Measurements from ENCODE around the gene CDK2. TPM values are rescaled to one million over a fixed set of nuclear protein-coding genes. Genes with fewer than 3 reads are reported as not detected.

The CDK2 gene
- total RNA-seq, 1 donor from 2014 or later, result 82.8 TPM

- TF ChIP-seq, protein P1, sequence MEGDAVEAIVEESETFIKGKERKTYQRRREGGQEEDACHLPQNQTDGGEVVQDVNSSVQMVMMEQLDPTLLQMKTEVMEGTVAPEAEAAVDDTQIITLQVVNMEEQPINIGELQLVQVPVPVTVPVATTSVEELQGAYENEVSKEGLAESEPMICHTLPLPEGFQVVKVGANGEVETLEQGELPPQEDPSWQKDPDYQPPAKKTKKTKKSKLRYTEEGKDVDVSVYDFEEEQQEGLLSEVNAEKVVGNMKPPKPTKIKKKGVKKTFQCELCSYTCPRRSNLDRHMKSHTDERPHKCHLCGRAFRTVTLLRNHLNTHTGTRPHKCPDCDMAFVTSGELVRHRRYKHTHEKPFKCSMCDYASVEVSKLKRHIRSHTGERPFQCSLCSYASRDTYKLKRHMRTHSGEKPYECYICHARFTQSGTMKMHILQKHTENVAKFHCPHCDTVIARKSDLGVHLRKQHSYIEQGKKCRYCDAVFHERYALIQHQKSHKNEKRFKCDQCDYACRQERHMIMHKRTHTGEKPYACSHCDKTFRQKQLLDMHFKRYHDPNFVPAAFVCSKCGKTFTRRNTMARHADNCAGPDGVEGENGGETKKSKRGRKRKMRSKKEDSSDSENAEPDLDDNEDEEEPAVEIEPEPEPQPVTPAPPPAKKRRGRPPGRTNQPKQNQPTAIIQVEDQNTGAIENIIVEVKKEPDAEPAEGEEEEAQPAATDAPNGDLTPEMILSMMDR (conservative IDR thresholded peaks at IDR 0.05), result no peak
- Mint-ChIP-seq H3K4me3 (no peak overlapping the region), H3K9me3 (no peaks in the 10 kb centered on the region), H3K36me3 (peaks cover 16% of the 10 kb centered on the region), H3K4me1 (ENCODE audit: unreplicated experiment) (peaks cover 20% of the 10 kb centered on the region), H3K27ac (no peak overlapping the region), H3K27me3 (no peaks in the 10 kb centered on the region)
- DNase-seq (ENCODE audit: extremely low spot score, unreplicated experiment), result no peak
Measured at GRCh38 chr12:55972456-55972855, 5.8 kb downstream of the CDK2 start.

DNA sequence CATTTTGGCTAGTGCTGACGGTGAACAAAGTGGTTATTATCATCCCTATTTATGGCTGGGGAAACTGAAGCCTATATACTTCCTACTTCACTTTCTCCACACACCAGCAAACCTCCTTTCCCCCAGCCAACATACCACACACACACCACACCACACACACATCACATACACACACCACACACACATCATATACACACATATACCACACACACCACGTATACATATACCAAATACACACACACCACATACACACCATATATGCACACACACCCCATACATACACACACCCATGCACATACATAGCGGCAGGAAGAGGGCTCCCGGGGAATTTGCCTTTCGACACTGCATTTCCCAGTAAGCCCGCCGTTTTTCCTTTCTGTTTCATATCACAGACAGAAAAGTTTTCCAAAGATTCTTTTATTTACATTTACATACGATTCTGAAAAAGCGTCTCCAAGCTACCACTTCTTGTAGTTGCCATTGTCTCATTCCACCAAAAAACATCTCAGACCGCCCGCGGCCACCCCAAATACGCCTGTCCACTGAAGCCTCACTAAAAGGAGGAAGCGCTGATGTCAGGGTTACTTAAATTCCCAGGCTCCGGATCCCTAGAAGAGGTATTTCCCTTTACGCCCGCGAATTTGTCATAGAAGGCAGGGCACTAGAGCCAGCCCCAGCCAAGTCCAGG is 6.4 kb downstream of the CDK2 start:
- Mint-ChIP-seq H3K9me3 (no peaks in the 10 kb centered on the region), H3K27me3 (no peaks in the 10 kb centered on the region), H3K4me3 (no peak overlapping the region), H3K27ac (no peak overlapping the region), H3K4me1 (ENCODE audit: unreplicated experiment) (peaks cover 18% of the 10 kb centered on the region), H3K36me3 (peaks cover 15% of the 10 kb centered on the region)
- no peak for DNase-seq (ENCODE audit: extremely low spot score, unreplicated experiment)
- TF ChIP-seq, protein P1 (conservative IDR thresholded peaks at IDR 0.05), result no peak

GRCh38 chr12:55973599-55974307 is 7.1 kb downstream of the CDK2 start, which contains the start of gene RAB5B:
Gene RAB5B (plus strand): TSS chr12:55974078. CDS start chr12:55986961, 12,883 bp downstream.
- Mint-ChIP-seq H3K27ac (no peak within 1 kb of the TSS), H3K9me3 (no peaks in the 10 kb centered on the region), H3K36me3 (peaks cover 12% of the 10 kb centered on the region), H3K4me1 (ENCODE audit: unreplicated experiment) (peaks cover 11% of the 10 kb centered on the region), H3K27me3 (no peaks in the 10 kb centered on the region), H3K4me3 (no peak within 1 kb of the TSS)
- peak; percentile 97 for DNase-seq (ENCODE audit: extremely low spot score, unreplicated experiment)
- TF ChIP-seq, protein P1 (conservative IDR thresholded peaks at IDR 0.05), result no peak

GRCh38 chr12:55974308-55974730 is 7.7 kb downstream of the CDK2 start:
- TF ChIP-seq, protein P1 (conservative IDR thresholded peaks at IDR 0.05), result no peak
- peak; percentile 75 for DNase-seq (ENCODE audit: extremely low spot score, unreplicated experiment)

GRCh38 chr12:55978393-55978792 is 11.8 kb downstream of the CDK2 start:
- Mint-ChIP-seq H3K4me1 (ENCODE audit: unreplicated experiment) (peaks cover 11% of the 10 kb centered on the region), H3K27ac (no peak overlapping the region), H3K9me3 (no peaks in the 10 kb centered on the region), H3K27me3 (no peaks in the 10 kb centered on the region), H3K36me3 (peaks cover 33% of the 10 kb centered on the region), H3K4me3 (peak overlapping the region; percentile 7)
- DNase-seq (ENCODE audit: extremely low spot score, unreplicated experiment), result no peak
- TF ChIP-seq, protein P1 (conservative IDR thresholded peaks at IDR 0.05), result no peak

More at GRCh38 chr12:55974308-55974730, 7.7 kb downstream of the CDK2 start:
- no peak overlapping the region for H3K27ac Mint-ChIP-seq
- H3K4me1 Mint-ChIP-seq (ENCODE audit: unreplicated experiment), result peaks cover 11% of the 10 kb centered on the region
- H3K36me3 Mint-ChIP-seq, result peaks cover 17% of the 10 kb centered on the region
- no peak overlapping the region for H3K4me3 Mint-ChIP-seq
- no peaks in the 10 kb centered on the region for H3K9me3 Mint-ChIP-seq
- H3K27me3 Mint-ChIP-seq, result no peaks in the 10 kb centered on the region

All from type B pancreatic cell (in vitro differentiated cells).